Upper lobe of left lung (tissue), 4 donors: ENCODE results near the gene ALCAM.

ENCODE experiments used
- CTCF ChIP-seq, 6 experiments: fragments of 450-650 bp in 4 of 6; fragments of 200-600 bp in 2 of 6; sonication (generic) in 2 of 6; IDR thresholded peaks; one replicate each; pipeline ENCODE4 v1.5.1; 2016 to 2019; ENCODE audit warnings: antibody characterized with exemption in 6 of 6
- EP300 ChIP-seq, 4 donors: sonication (generic); formaldehyde crosslinking; IDR thresholded peaks; one replicate each; pipeline ENCODE4 v1.5.1; 2017; ENCODE audit warnings: antibody characterized with exemption in 4 of 4, control low read depth in 2 of 4
- POLR2A ChIP-seq, 4 donors: fragments of 450-650 bp; IDR thresholded peaks; one replicate each; pipeline ENCODE4 v1.5.1; 2016 to 2017; ENCODE audit warnings: antibody characterized with exemption in 4 of 4, mild to moderate bottlenecking in 2 of 4
- POLR2AphosphoS5 ChIP-seq, 2 donors: sonication (generic); formaldehyde crosslinking; IDR thresholded peaks; one replicate each; pipeline ENCODE4 v1.5.1; 2017; ENCODE audit warnings: antibody characterized with exemption in 2 of 2

GRCh38 chr3:105387122-105387751 is 20.5 kb downstream of the ALCAM start:
- TF ChIP-seq CTCF (IDR thresholded peaks at IDR 0.05) (no peak), POLR2A (IDR thresholded peaks at IDR 0.05) (no peak), POLR2AphosphoS5 (IDR thresholded peaks at IDR 0.05) (no peak), EP300 (IDR thresholded peaks at IDR 0.05) (no peak)
